ENCODE data around the gene F7. TPM values are rescaled to one million over a fixed set of nuclear protein-coding genes. Genes with fewer than 3 reads are reported as not detected.

Gene F7
- total RNA-seq, 2 experiments from 2014 or later = not detected

DNA sequence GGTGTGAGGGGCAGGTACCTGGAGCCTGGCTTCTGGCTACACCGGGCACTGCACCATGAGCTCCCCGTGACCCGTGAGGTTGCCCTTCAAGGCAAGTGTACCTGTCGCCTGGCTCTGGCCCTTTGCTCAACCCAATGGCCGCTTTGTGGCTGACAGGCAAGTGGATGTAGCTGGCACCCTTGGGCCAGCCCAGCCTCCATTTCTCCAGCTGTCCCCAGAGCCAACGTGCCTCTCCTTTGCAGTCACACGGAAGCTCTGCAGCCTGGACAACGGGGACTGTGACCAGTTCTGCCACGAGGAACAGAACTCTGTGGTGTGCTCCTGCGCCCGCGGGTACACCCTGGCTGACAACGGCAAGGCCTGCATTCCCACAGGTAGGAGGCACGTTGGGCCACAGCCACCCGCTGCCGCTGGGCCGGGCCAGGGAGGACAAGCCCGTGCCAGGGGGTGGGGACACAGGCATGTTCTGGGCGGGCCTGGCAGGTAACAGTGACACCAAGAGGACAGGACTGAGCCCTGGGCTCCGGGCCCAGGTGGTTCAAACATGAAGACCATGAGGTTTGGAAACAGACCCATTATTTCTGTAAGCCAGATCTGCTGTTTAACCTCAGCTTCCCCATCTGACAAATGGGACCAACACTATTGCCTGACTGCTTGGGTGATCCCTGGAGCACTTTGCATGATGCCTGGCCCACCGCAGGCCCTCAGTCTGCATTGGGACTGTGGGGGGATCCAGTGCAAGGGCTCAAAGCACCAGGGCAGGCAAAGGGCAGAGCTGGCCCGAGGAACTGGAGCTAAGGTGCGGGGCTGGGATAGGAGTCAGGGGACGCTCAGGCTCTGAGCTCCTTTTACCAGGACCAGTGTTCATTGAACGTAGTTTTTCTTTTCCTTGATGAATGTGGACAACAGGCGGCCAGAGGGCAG lies 35.3 kb downstream of the F7 start:
- no peaks in the 10 kb centered on the region for H3K9me3 Mint-ChIP-seq
- H3K27me3 Mint-ChIP-seq = peaks cover 6% of the 10 kb centered on the region
- H3K4me1 Mint-ChIP-seq = no peaks in the 10 kb centered on the region
- H3K4me3 Mint-ChIP-seq = no peak overlapping the region
- H3K36me3 Mint-ChIP-seq (ENCODE audit: low read depth) = no peaks in the 10 kb centered on the region
- H3K27ac Mint-ChIP-seq = no peak overlapping the region
- ChIA-PET CTCF (interaction anchor here (1.0 kb wide), 1 partner anchor 8 kb away, joined by 3 read pairs; no protein-coding TSS in a partner anchor), POLR2A (no interaction called here)
- no peak for DNase-seq

DNA sequence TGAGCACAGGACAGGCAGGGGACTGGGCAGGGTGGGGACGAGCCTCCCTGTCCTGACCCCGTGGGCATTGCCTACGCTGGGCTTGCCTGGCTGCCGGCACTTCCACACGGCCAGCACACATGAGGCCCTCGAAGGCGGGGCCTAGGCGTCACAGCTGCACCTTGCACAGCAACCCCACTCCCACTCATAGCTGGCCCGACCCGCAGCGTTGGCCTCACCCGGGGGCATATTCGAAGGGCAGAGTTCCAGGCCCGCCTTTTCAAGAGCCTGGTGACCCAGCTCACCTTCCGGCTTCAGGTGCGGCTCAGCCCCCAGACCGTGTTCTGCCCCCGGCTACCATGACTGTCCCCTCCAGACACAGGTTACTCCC lies 36.0 kb downstream of the F7 start:
- DNase-seq = no peak
- Mint-ChIP-seq H3K36me3 (ENCODE audit: low read depth) (no peaks in the 10 kb centered on the region), H3K4me1 (no peaks in the 10 kb centered on the region), H3K27ac (no peak overlapping the region), H3K4me3 (no peak overlapping the region), H3K9me3 (peaks cover 2% of the 10 kb centered on the region), H3K27me3 (peaks cover 4% of the 10 kb centered on the region)
- ChIA-PET CTCF (interaction anchor here (1.0 kb wide), 1 partner anchor 9 kb away, joined by 3 read pairs; no protein-coding TSS in a partner anchor), POLR2A (no interaction called here)

DNA sequence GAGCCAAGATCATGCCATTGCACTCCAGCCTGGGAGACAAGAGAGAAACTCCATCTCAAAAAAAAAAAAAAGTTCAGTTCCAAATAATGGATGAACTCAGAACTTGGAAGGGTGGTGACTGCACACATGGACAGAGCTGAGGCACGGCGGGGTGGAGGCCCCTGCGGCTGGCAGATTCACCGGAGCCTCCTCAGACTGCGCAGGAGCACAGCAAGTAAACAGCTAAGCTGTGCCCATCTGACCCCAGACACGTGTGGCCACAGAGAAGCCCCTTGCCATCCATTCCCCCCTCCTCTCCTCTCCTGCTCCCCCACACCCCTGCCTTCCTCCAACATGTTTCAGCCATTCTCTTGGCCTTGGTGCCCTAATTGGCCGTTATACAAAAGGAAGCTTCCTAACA lies 37.3 kb downstream of the F7 start:
- ChIA-PET POLR2A (no interaction called here), CTCF (interaction anchor here (0.6 to 0.7 kb wide), 3 partner anchors 16 to 103 kb away, joined by 3 to 5 read pairs (median 3); partner anchors contain the start of gene PCID2)
- Mint-ChIP-seq H3K9me3 (peaks cover 2% of the 10 kb centered on the region), H3K4me1 (no peaks in the 10 kb centered on the region), H3K27ac (no peak overlapping the region), H3K4me3 (no peak overlapping the region), H3K36me3 (ENCODE audit: low read depth) (no peaks in the 10 kb centered on the region), H3K27me3 (peaks cover 1% of the 10 kb centered on the region)
- no peak for DNase-seq

DNA sequence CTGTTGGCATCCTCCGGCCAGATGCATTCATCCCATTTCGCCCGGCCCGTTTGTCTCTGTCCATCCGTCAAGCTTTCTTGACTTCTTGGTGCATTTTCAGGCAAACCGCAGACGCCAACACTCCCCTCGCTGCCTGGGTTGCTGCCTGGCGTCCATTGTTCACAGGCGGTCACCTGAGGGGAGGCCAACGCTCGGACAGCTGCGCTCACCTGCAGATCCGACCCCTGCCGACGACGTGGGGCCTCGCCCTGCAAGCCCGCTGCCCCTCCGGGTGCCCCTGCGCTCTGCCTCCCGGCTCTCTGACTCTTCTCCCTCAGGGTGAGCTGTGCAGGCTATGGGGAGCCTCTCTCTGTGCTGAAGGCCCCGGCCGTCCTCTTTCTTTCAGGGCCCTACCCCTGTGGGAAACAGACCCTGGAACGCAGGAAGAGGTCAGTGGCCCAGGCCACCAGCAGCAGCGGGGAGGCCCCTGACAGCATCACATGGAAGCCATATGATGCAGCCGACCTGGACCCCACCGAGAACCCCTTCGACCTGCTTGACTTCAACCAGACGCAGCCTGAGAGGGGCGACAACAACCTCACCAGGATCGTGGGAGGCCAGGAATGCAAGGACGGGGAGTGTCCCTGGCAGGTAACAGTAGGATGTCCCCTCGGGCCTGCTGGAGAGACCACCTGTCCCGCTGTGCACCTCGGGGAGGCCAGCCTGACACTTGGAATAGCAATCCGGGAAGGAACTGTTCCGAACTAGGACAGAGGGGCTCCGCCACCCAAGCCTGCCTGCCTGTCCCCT lies 38.1 kb downstream of the F7 start:
- no peak for DNase-seq
- Mint-ChIP-seq H3K27ac (no peak overlapping the region), H3K36me3 (ENCODE audit: low read depth) (no peaks in the 10 kb centered on the region), H3K27me3 (no peaks in the 10 kb centered on the region), H3K4me1 (no peaks in the 10 kb centered on the region), H3K9me3 (peaks cover 2% of the 10 kb centered on the region), H3K4me3 (no peak overlapping the region)
- ChIA-PET CTCF (interaction anchor here (0.6 kb wide), 2 partner anchors 15 to 104 kb away, joined by 3 read pairs; no protein-coding TSS in a partner anchor), POLR2A (no interaction called here)

DNA sequence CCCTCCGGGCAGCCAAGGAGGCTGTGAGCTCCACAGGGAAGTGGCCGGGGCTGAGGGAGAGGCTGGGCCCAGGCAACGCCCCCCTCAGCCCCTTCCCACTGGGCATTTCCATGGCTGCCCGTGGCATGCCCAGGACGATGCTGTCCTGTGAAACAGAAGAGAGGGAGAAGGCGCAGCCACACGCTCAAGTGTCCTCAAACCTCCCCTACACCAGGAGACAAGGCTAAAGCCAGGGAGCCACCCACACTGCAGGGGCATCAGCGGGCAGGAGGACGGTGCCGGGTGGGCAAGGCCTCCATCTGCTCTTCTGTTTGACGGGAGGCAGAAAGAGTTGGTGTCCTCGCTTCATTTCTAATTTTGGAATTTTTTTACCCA lies 38.7 kb downstream of the F7 start:
- POLR2A ChIA-PET = no interaction called here

DNA sequence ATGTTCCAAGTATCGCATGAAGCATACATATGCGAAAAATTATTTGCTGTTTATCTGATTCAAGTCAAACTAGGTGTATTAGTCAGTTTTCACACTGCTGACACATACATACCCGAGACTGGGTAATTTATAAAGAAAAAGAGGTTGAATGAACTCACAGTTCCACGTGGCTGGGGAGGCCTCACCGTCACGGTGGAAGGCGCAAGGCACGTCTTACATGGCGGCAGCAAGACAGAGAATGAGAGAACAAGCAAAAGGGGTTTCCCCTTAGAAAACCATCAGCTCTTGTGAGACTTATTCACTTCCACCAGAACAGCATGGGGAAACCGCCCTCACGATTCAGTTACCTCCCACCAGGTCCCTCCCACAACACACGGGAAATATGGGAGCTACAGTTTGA lies 39.9 kb downstream of the F7 start:
- no peak for DNase-seq
- no peaks in the 10 kb centered on the region for H3K36me3 Mint-ChIP-seq (ENCODE audit: low read depth)
- H3K4me3 Mint-ChIP-seq = no peak overlapping the region
- H3K4me1 Mint-ChIP-seq = no peaks in the 10 kb centered on the region
- ChIA-PET POLR2A (no interaction called here), CTCF (interaction anchor here (0.6 to 1.1 kb wide), 2 partner anchors 14 to 239 kb away, joined by 3 read pairs; no protein-coding TSS in a partner anchor)
- no peaks in the 10 kb centered on the region for H3K27me3 Mint-ChIP-seq
- peaks cover 2% of the 10 kb centered on the region for H3K9me3 Mint-ChIP-seq
- no peak overlapping the region for H3K27ac Mint-ChIP-seq

More for the DNA sequence above, 38.7 kb downstream of the F7 start:
- no peak overlapping the region for H3K27ac Mint-ChIP-seq
- CTCF ChIA-PET = no interaction called here
- no peaks in the 10 kb centered on the region for H3K27me3 Mint-ChIP-seq
- H3K36me3 Mint-ChIP-seq (ENCODE audit: low read depth) = no peaks in the 10 kb centered on the region
- H3K4me3 Mint-ChIP-seq = no peak overlapping the region
- DNase-seq = no peak
- H3K9me3 Mint-ChIP-seq = peaks cover 2% of the 10 kb centered on the region
- H3K4me1 Mint-ChIP-seq = no peaks in the 10 kb centered on the region

DNA sequence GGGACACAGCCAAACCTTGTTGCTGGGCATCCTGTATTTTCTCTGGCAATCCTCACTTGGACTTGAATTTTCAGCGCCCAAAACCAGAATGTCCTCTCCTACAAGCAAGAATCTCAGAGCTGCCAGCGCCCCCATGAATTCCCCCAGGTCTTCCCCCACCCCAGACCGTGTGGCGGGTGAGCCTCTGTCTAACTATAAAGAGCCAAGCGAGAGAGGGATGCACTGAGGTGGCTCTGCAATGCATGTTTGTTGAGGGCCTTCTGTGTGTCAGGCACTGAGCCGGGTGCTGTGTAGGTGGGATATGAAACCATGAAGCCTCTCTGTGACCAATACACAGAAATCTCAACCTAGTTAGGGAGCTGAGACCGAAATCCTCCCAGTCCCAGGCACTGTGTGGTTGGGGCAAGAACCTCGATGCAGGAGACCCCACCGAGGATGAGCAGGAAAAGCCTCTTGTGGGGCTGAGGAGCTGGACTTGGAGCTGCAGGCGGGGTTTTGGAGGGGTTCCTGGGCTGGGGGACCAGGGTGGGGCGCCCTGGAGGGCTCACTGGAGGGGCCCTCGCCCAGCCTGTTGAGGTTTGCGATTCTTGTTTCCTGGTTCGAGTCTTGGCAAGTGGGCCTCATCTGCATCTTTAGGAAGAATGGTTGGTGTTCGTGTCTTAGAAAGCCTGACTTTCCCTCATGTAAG lies 40.5 kb downstream of the F7 start:
- ChIA-PET CTCF (interaction anchor here (1.1 kb wide), 1 partner anchor 15 kb away, joined by 3 read pairs; no protein-coding TSS in a partner anchor), POLR2A (no interaction called here)
- Mint-ChIP-seq H3K27ac (no peak overlapping the region), H3K36me3 (ENCODE audit: low read depth) (no peaks in the 10 kb centered on the region), H3K4me3 (no peak overlapping the region), H3K4me1 (peaks cover under 1% of the 10 kb centered on the region), H3K27me3 (peaks cover under 1% of the 10 kb centered on the region), H3K9me3 (peaks cover 2% of the 10 kb centered on the region)
- no peak for DNase-seq

DNA sequence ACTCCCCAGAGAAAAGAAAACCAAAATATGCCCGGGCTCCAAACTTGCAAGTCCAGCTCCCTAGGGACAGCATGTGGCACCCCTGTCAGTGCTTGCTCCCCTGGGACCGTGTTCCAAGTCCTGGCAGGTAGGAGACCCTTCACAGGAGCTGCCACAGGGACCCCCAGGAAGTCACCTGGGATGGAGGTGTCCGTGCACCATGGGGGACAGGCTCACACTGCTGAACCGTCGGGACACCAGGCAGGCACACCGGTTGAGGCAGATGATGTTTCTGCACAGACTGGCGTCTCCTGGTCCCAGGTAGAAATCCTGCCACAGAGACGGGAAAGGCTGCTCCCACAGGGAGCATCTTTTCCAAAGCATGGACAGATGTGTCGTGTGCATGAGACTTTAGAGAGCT lies 41.2 kb downstream of the F7 start:
- ChIA-PET CTCF (no interaction called here), POLR2A (no interaction called here)
- no peak overlapping the region for H3K4me3 Mint-ChIP-seq

DNA sequence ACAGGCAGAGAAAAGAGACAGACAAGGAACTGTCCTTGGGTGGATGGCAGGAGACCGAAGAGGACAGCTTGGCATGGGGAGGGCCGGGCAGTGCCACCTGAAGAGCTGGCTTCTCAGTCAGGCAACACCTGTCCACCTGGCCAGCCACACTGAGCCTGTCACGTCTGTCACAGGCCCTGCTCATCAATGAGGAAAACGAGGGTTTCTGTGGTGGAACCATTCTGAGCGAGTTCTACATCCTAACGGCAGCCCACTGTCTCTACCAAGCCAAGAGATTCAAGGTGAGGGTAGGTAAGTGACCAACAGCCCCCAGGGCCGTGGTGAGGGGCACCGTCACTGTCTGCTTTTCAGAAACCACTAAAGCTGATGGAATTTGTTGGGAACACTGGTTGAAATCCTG lies 41.6 kb downstream of the F7 start:
- Mint-ChIP-seq H3K4me3 (no peak overlapping the region), H3K9me3 (peaks cover 2% of the 10 kb centered on the region), H3K27ac (no peak overlapping the region), H3K27me3 (peaks cover 4% of the 10 kb centered on the region), H3K4me1 (peaks cover 4% of the 10 kb centered on the region), H3K36me3 (ENCODE audit: low read depth) (no peaks in the 10 kb centered on the region)
- POLR2A ChIA-PET = no interaction called here
- CTCF ChIA-PET = interaction anchor here (0.6 kb wide), 1 partner anchor 362 kb away, joined by 4 read pairs; no protein-coding TSS in a partner anchor
- no peak for DNase-seq

More for the DNA sequence above, 41.2 kb downstream of the F7 start:
- Mint-ChIP-seq H3K36me3 (ENCODE audit: low read depth) (no peaks in the 10 kb centered on the region), H3K9me3 (peaks cover 2% of the 10 kb centered on the region), H3K27ac (no peak overlapping the region), H3K27me3 (peaks cover 3% of the 10 kb centered on the region), H3K4me1 (peaks cover 2% of the 10 kb centered on the region)
- no peak for DNase-seq

DNA sequence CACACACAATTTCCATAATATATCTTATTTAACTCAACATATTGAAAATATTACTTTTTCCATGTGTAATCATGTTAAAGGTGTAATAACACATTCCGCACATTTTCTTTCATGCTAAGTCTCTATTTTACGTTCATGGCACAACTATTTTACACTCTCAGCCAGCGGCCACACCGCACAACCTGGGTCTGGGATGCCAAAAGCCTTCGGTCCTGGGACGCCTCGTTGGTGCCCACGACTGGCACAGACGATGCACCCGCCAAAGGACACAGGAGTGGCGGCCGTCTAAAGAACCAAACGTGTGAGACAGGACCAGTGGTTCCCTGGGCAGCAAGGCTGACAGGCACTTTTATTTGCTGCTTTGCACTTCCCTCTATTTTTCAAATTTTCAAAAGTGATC lies 42.8 kb downstream of the F7 start:
- Mint-ChIP-seq H3K36me3 (ENCODE audit: low read depth) (peaks cover 5% of the 10 kb centered on the region), H3K4me3 (no peak overlapping the region), H3K4me1 (peaks cover 14% of the 10 kb centered on the region), H3K27me3 (peaks cover 12% of the 10 kb centered on the region), H3K27ac (no peak overlapping the region), H3K9me3 (peaks cover 2% of the 10 kb centered on the region)
- ChIA-PET CTCF (no interaction called here), POLR2A (no interaction called here)
- no peak for DNase-seq

DNA sequence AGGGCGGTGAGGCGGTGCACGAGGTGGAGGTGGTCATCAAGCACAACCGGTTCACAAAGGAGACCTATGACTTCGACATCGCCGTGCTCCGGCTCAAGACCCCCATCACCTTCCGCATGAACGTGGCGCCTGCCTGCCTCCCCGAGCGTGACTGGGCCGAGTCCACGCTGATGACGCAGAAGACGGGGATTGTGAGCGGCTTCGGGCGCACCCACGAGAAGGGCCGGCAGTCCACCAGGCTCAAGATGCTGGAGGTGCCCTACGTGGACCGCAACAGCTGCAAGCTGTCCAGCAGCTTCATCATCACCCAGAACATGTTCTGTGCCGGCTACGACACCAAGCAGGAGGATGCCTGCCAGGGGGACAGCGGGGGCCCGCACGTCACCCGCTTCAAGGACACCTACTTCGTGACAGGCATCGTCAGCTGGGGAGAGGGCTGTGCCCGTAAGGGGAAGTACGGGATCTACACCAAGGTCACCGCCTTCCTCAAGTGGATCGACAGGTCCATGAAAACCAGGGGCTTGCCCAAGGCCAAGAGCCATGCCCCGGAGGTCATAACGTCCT lies 43.4 kb downstream of the F7 start:
- ChIA-PET CTCF (no interaction called here), POLR2A (no interaction called here)
- Mint-ChIP-seq H3K27ac (no peak overlapping the region), H3K4me1 (peaks cover 18% of the 10 kb centered on the region), H3K36me3 (ENCODE audit: low read depth) (peaks cover 5% of the 10 kb centered on the region), H3K4me3 (no peak overlapping the region), H3K27me3 (peaks cover 12% of the 10 kb centered on the region), H3K9me3 (peaks cover 2% of the 10 kb centered on the region)
- DNase-seq = no peak

DNA sequence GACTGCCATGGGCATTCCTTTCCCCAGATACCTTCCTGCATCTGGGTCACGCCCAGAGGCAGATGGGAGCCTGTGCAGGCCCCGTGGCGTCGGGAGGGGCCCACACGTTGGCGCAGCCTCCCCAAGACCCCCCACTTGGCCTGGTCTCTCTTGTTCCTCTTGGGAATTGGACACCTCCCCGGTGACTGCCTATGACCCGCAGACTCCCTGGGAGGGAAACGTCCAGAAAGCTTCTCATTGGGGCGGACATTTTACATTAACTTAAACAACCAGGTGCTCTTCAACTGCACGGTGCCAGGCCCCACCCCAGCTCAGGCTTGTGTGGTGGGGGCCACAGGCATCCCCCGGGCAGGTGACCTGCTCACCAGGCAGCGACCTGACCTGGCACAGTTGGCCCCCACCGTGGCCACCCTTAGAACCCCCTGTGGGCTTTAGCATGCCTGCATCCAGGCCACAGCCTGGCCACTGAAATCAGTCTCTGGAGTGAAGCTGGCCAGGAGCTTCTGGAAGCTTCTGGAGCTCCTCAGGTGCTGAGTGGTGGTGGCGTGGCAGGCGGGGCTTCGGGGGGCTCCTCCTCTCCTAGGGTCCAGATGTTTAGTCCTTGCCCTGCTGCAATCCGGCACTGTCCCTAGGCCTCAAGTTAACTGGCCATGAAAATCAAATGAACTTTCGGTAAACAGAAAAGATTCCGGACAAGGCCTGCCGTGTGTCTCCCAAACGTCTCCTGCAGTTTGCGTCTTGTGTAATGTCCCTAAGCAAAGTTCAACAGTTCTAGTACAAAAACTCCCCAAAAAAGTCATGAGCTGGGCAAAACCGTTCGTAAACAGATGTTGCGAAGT lies 44.3 kb downstream of the F7 start:
- CTCF ChIA-PET = no interaction called here
- no peak for DNase-seq
- peaks cover 3% of the 10 kb centered on the region for H3K9me3 Mint-ChIP-seq
- H3K36me3 Mint-ChIP-seq (ENCODE audit: low read depth) = peaks cover 5% of the 10 kb centered on the region
- H3K27ac Mint-ChIP-seq = no peak overlapping the region
- H3K4me1 Mint-ChIP-seq = peaks cover 21% of the 10 kb centered on the region
- POLR2A ChIA-PET = no interaction called here
- H3K4me3 Mint-ChIP-seq = no peak overlapping the region
- H3K27me3 Mint-ChIP-seq = peaks cover 13% of the 10 kb centered on the region
